Activated naive CD8-positive, alpha-beta T cell treated with anti-CD3 and anti-CD28 coated beads for 36 hours (primary cell): ENCODE results near the gene BBS9. TPM values are rescaled to one million over a fixed set of nuclear protein-coding genes. Genes with fewer than 3 reads are reported as not detected.

ENCODE experiments used
- DNase-seq: peaks from one replicate; pipeline ENCODE4 v3.0.0; 2021
- H3K27ac Mint-ChIP-seq: one replicate; pipeline ENCODE4 v1.8.0; 2022; ENCODE audit warnings: mild to moderate bottlenecking, moderate library complexity, mixed read lengths
- H3K27me3 Mint-ChIP-seq: one replicate; pipeline ENCODE4 v1.8.0; 2022; ENCODE audit warnings: mild to moderate bottlenecking, mixed read lengths
- H3K36me3 Mint-ChIP-seq: one replicate; pipeline ENCODE4 v1.8.0; 2021; ENCODE audit warnings: mild to moderate bottlenecking, mixed read lengths
- H3K4me1 Mint-ChIP-seq: one replicate; pipeline ENCODE4 v1.8.0; 2021; ENCODE audit warnings: mixed read lengths
- H3K4me3 Mint-ChIP-seq: one replicate; pipeline ENCODE4 v1.8.0; 2022; ENCODE audit warnings: mild to moderate bottlenecking, moderate library complexity, mixed read lengths
- H3K9me3 Mint-ChIP-seq: one replicate; pipeline ENCODE4 v1.8.0; 2022; ENCODE audit warnings: mixed read lengths
- total RNA-seq, 2 experiments: library from RNA; stranded (reverse); gene quantifications; one replicate each; pipeline ENCODE4 v1.2.3, GENCODE V29; 2021

Gene BBS9
- total RNA-seq, 2 experiments from 2014 or later, result 4.3 to 5.9 TPM

DNA sequence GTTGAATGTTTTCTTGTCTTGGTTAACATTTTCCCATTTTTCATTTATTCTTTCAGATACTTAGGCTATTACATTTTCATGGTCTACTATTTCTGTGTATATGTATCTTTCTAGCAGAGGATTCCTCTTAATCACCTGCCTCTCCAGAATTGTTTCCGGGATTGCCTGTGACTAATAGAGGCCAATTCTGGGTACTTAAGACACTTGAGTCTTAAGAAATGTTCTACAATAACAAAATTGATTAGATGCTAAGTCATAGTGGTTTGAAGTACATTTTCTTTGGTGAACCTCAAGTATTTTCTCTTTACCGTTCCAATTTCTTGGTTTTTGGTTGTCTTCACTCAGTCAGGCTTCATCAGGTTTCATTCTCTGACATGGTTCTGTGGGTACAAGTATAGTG lies 26.4 kb downstream of the BBS9 start:
- Mint-ChIP-seq H3K4me3 (no peak overlapping the region), H3K36me3 (peaks cover 3% of the 10 kb centered on the region), H3K27me3 (no peaks in the 10 kb centered on the region), H3K9me3 (no peaks in the 10 kb centered on the region), H3K27ac (no peak overlapping the region), H3K4me1 (no peaks in the 10 kb centered on the region)
- DNase-seq, result no peak

DNA sequence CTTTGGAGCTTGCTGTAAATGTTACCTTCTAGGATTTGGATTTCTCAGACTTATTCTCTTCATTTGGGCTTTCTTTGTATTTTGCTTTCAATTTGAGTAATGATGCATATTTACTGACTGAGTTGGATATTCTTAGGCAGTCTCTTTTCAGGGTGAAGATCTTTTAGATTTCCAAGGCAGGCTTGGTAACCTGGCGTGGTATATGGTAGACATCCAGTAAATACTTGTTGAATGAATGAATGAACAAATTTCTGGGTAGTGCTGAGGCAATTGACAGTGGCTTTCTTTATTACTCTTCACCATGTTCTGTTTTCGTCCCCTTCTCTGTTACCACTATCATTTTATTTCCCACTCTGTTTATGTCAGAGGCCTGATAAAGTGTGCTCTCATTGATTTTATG lies 27.1 kb downstream of the BBS9 start:
- Mint-ChIP-seq H3K27ac (no peak overlapping the region), H3K4me3 (no peak overlapping the region), H3K4me1 (no peaks in the 10 kb centered on the region), H3K36me3 (peaks cover 7% of the 10 kb centered on the region), H3K27me3 (no peaks in the 10 kb centered on the region), H3K9me3 (no peaks in the 10 kb centered on the region)
- DNase-seq, result no peak

DNA sequence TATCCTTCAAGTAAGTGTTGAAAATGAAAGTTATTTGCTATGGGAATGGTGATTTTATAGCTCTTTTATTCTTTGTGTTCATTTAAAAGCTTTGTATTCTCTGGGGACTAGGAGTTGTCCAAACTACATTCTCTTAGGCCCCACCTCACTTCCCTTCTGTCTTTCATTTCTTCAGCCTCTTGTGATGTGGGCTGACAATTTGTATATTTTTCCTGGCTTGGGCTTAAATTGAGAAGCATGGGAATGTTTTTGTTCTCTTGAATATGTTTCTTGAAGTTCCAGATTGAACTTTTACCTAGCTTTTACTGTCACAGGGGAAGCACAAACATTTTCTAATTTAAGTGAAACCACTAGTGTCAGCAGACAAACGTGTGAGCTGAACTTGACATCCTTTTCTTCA lies 27.9 kb downstream of the BBS9 start:
- Mint-ChIP-seq H3K27ac (no peak overlapping the region), H3K27me3 (no peaks in the 10 kb centered on the region), H3K36me3 (peaks cover 16% of the 10 kb centered on the region), H3K4me3 (no peak overlapping the region), H3K4me1 (no peaks in the 10 kb centered on the region), H3K9me3 (no peaks in the 10 kb centered on the region)
- DNase-seq, result no peak

GRCh38 chr7:33157781-33158180 lies 28.4 kb downstream of the BBS9 start:
- no peaks in the 10 kb centered on the region for H3K27me3 Mint-ChIP-seq
- H3K9me3 Mint-ChIP-seq, result no peaks in the 10 kb centered on the region
- H3K36me3 Mint-ChIP-seq, result peaks cover 21% of the 10 kb centered on the region
- H3K27ac Mint-ChIP-seq, result no peak overlapping the region
- DNase-seq, result no peak
- H3K4me3 Mint-ChIP-seq, result no peak overlapping the region
- H3K4me1 Mint-ChIP-seq, result no peaks in the 10 kb centered on the region

GRCh38 chr7:33177876-33178275 lies 48.5 kb downstream of the BBS9 start:
- no peak for DNase-seq
- H3K27me3 Mint-ChIP-seq, result no peaks in the 10 kb centered on the region
- peaks cover 4% of the 10 kb centered on the region for H3K4me1 Mint-ChIP-seq
- no peak overlapping the region for H3K27ac Mint-ChIP-seq
- H3K4me3 Mint-ChIP-seq, result no peak overlapping the region
- peaks cover 31% of the 10 kb centered on the region for H3K36me3 Mint-ChIP-seq
- peaks cover 15% of the 10 kb centered on the region for H3K9me3 Mint-ChIP-seq

DNA sequence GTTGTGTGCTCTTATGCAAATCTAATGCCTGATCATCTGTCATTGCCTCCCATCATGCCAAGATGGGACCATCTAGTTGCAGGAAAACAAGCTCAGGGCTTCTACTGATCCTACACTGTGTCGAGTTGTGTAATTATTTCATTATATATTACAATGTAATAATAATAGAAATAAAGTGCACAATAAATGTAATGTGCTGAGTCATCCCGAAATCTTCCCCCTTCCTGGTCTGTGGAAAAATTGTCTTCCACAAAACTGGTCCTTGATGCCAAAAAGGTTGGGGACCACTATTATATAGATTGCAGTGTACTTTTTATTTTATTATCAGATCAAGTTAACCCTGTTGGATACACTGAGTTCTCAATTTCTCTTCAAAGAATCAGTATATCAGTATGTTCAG lies 50.2 kb downstream of the BBS9 start:
- no peak overlapping the region for H3K4me3 Mint-ChIP-seq
- no peaks in the 10 kb centered on the region for H3K27me3 Mint-ChIP-seq
- no peak for DNase-seq
- H3K9me3 Mint-ChIP-seq, result peaks cover 7% of the 10 kb centered on the region
- peaks cover 26% of the 10 kb centered on the region for H3K36me3 Mint-ChIP-seq
- H3K27ac Mint-ChIP-seq, result no peak overlapping the region
- H3K4me1 Mint-ChIP-seq, result peaks cover 4% of the 10 kb centered on the region

GRCh38 chr7:33183504-33183903 lies 54.1 kb downstream of the BBS9 start:
- Mint-ChIP-seq H3K4me3 (no peak overlapping the region), H3K27me3 (no peaks in the 10 kb centered on the region), H3K36me3 (peaks cover 23% of the 10 kb centered on the region), H3K4me1 (no peaks in the 10 kb centered on the region), H3K9me3 (peaks cover 7% of the 10 kb centered on the region), H3K27ac (no peak overlapping the region)
- DNase-seq, result no peak

GRCh38 chr7:33184828-33185227 lies 55.5 kb downstream of the BBS9 start:
- Mint-ChIP-seq H3K9me3 (peaks cover 4% of the 10 kb centered on the region), H3K4me1 (no peaks in the 10 kb centered on the region), H3K36me3 (peaks cover 12% of the 10 kb centered on the region), H3K27me3 (no peaks in the 10 kb centered on the region), H3K27ac (no peak overlapping the region), H3K4me3 (no peak overlapping the region)
- DNase-seq, result no peak

DNA sequence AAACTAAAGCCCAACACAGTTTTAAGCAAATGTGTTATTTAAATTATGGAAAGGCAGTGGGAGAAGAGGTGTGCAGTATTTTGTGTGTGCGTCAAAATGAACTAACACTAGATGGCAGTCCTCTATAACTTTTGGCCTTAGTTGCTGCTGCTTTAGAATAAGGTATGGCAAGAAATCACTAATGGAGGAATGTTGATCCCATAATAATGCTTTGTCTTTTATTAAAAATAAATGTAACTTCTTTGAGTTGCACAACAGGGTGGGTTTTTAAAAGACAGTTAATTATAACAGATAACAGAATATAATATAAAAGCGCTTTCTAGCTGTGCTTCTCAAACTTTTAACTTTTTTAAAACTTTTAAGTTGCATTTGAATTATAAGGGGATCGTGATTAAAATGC lies 56.4 kb downstream of the BBS9 start:
- H3K27me3 Mint-ChIP-seq, result no peaks in the 10 kb centered on the region
- H3K4me3 Mint-ChIP-seq, result no peak overlapping the region
- peaks cover 3% of the 10 kb centered on the region for H3K36me3 Mint-ChIP-seq
- no peaks in the 10 kb centered on the region for H3K9me3 Mint-ChIP-seq
- no peak overlapping the region for H3K27ac Mint-ChIP-seq
- H3K4me1 Mint-ChIP-seq, result peaks cover 6% of the 10 kb centered on the region
- no peak for DNase-seq

DNA sequence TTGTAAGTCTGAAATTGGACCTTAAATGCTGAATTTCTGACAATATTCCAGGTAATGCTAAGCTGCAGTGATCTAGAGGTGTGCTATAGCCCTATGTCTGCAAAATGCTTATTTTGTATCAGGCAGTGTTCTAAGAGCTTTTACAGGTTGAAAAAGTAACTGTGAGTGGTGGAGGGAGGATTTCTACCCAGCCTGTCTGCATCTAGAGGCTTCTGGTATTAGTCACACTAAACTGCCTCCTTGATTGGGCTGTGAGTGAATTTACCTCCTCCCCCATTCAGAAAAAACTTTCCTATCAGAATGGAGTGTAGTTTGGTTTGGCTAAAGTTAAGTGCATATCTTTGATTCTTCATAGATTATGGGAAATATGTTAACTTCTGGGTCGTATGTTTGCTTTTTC lies 56.8 kb downstream of the BBS9 start:
- no peak overlapping the region for H3K4me3 Mint-ChIP-seq
- H3K9me3 Mint-ChIP-seq, result no peaks in the 10 kb centered on the region
- H3K36me3 Mint-ChIP-seq, result no peaks in the 10 kb centered on the region
- H3K4me1 Mint-ChIP-seq, result peaks cover 10% of the 10 kb centered on the region
- no peak overlapping the region for H3K27ac Mint-ChIP-seq
- H3K27me3 Mint-ChIP-seq, result no peaks in the 10 kb centered on the region
- no peak for DNase-seq

DNA sequence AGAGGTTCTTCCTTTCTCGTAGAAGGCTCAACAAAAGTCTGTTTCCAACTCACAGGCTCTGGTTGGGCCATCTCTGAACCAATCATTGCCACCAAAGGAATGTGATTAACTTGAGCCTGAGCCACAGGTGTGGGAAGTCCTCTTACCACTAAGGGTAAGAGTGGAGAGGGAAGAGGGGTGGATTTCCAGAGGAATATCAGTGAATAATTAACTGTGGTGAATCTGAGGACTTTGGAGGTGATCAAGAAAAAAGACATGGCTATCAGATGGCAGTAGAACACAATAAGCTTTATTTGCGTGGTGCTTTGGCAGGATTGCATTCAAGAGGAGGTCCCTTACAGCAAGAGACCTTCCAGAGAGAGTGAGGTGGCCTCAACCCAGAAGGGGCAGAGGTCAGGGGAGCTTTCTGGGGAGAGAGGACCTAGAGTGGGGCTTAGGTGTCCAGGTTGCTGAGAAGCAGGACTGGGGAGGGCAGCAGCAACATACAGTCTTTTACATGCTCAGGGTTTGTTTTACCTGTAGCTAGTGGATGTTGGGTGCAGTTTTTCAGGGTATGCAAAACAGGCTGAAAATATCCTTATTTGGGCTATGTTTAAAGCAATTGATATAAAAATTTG lies 61.4 kb downstream of the BBS9 start:
- H3K9me3 Mint-ChIP-seq, result no peaks in the 10 kb centered on the region
- peaks cover 16% of the 10 kb centered on the region for H3K4me1 Mint-ChIP-seq
- H3K36me3 Mint-ChIP-seq, result peaks cover 5% of the 10 kb centered on the region
- no peak overlapping the region for H3K27ac Mint-ChIP-seq
- H3K27me3 Mint-ChIP-seq, result no peaks in the 10 kb centered on the region
- DNase-seq, result no peak
- H3K4me3 Mint-ChIP-seq, result no peak overlapping the region

GRCh38 chr7:33191340-33191739 lies 62.0 kb downstream of the BBS9 start:
- H3K27ac Mint-ChIP-seq, result no peak overlapping the region
- H3K27me3 Mint-ChIP-seq, result no peaks in the 10 kb centered on the region
- peak; percentile 3 for DNase-seq
- H3K9me3 Mint-ChIP-seq, result no peaks in the 10 kb centered on the region
- H3K4me3 Mint-ChIP-seq, result no peak overlapping the region
- H3K4me1 Mint-ChIP-seq, result peaks cover 16% of the 10 kb centered on the region
- H3K36me3 Mint-ChIP-seq, result peaks cover 5% of the 10 kb centered on the region

DNA sequence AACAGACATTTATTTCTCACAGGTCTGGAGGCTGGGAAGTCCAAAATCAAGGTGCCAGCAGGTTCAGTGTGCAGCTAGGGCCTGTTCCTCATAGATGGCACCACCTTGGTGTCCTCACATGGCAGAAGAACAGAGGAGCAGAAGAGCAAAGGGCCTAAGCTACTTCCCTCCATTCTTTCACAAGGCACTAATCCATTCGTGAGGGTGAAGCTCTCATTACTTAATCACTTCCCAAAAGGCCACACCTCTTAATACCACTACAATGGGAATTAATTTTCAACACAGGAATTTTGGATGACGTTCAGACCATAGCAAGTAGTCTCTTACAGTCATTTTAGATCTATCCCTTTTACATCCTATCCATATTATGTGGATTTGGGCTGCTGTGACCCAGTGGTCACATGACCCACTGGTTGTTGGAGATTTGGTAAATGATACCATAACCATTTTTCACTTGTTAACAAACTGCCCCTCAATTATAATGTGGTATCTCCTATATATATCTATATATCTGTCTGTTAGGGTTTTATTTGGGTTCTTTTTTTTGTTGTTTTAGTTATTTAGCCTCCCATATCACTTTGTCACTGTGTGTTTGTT lies 63.4 kb downstream of the BBS9 start:
- Mint-ChIP-seq H3K36me3 (peaks cover 5% of the 10 kb centered on the region), H3K27ac (no peak overlapping the region), H3K9me3 (no peaks in the 10 kb centered on the region), H3K27me3 (no peaks in the 10 kb centered on the region), H3K4me3 (no peak overlapping the region), H3K4me1 (peaks cover 16% of the 10 kb centered on the region)
- no peak for DNase-seq

DNA sequence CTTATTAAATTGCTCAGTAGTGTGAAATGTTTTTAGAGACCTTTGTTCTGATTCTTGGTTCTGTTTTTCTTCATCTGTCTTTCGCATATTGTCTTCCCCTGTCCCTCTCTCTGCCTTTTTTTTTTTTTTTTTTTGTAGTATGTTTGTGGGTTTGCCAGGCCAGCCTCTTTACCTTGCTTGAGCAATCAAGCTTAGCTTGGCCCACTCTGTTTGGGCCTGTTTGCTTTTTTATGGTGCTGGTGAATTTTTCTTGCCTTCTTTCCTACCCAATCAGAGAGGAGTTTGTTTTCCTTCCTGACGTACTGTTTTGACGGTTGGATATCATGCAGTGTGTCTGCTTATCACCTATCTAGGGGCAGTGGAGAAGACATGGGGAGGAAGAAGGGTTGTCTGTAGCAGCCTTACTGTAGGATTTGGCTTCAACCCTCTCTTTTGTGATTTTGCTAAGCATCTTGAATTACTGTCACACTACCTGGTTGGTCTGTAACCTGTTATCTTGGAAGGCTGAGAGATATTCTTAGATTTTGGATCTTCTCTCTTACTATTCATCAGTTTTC lies 64.0 kb downstream of the BBS9 start:
- no peaks in the 10 kb centered on the region for H3K27me3 Mint-ChIP-seq
- no peak overlapping the region for H3K27ac Mint-ChIP-seq
- no peak for DNase-seq
- H3K9me3 Mint-ChIP-seq, result no peaks in the 10 kb centered on the region
- no peak overlapping the region for H3K4me3 Mint-ChIP-seq
- H3K4me1 Mint-ChIP-seq, result peaks cover 16% of the 10 kb centered on the region
- peaks cover 5% of the 10 kb centered on the region for H3K36me3 Mint-ChIP-seq

- H3K4me3 Mint-ChIP-seq, result no peak overlapping the region
- H3K27ac Mint-ChIP-seq, result no peak overlapping the region
- H3K27me3 Mint-ChIP-seq, result no peaks in the 10 kb centered on the region
- no peak for DNase-seq
- H3K36me3 Mint-ChIP-seq, result peaks cover 5% of the 10 kb centered on the region
- no peaks in the 10 kb centered on the region for H3K9me3 Mint-ChIP-seq
- peaks cover 16% of the 10 kb centered on the region for H3K4me1 Mint-ChIP-seq
Observed at GRCh38 chr7:33195264-33195663, 65.9 kb downstream of the BBS9 start.

GRCh38 chr7:33196221-33196620 lies 66.9 kb downstream of the BBS9 start:
- no peak overlapping the region for H3K4me3 Mint-ChIP-seq
- H3K27me3 Mint-ChIP-seq, result no peaks in the 10 kb centered on the region
- H3K36me3 Mint-ChIP-seq, result peaks cover 5% of the 10 kb centered on the region
- H3K4me1 Mint-ChIP-seq, result peaks cover 6% of the 10 kb centered on the region
- no peak overlapping the region for H3K27ac Mint-ChIP-seq
- no peak for DNase-seq
- no peaks in the 10 kb centered on the region for H3K9me3 Mint-ChIP-seq
